Suppressor macrophage treated with lipopolysaccharide for 4 hours (primary cell): Measurements from ENCODE around the gene ACTR8.
A peak's percentile ranks its signal among the peaks of the same experiment; 100 is the strongest.

Experiments
- DNase-seq: peaks from one replicate; pipeline ENCODE4 v3.0.0-alpha.2; 2020

Gene ACTR8

GRCh38 chr3:53833700-53834099, 48.3 kb downstream of the ACTR8 start:
- no peak for DNase-seq

- DNase-seq = no peak
Observed at GRCh38 chr3:53833053-53833645, 48.8 kb downstream of the ACTR8 start.

- DNase-seq = no peak
Observed at GRCh38 chr3:53830944-53831343, 51.0 kb downstream of the ACTR8 start.

- no peak for DNase-seq
Observed at GRCh38 chr3:53829605-53830004, 52.3 kb downstream of the ACTR8 start.

- peak; percentile 38 for DNase-seq
Observed at GRCh38 chr3:53828581-53828980, 53.4 kb downstream of the ACTR8 start.

- no peak for DNase-seq
Observed at GRCh38 chr3:53826048-53826447, 55.9 kb downstream of the ACTR8 start.

GRCh38 chr3:53824795-53825194, 57.2 kb downstream of the ACTR8 start:
- no peak for DNase-seq

- no peak for DNase-seq
Observed at GRCh38 chr3:53823956-53824657, 57.8 kb downstream of the ACTR8 start.

- DNase-seq = no peak
Observed at GRCh38 chr3:53823026-53823955, 58.7 kb downstream of the ACTR8 start.

- DNase-seq = no peak
Observed at GRCh38 chr3:53822331-53822741, 59.6 kb downstream of the ACTR8 start.

GRCh38 chr3:53821631-53822121, 60.3 kb downstream of the ACTR8 start:
- DNase-seq = no peak

GRCh38 chr3:53820756-53821580, 61.0 kb downstream of the ACTR8 start:
- no peak for DNase-seq

- no peak for DNase-seq
Observed at GRCh38 chr3:53820084-53820483, 61.9 kb downstream of the ACTR8 start.

- no peak for DNase-seq
Observed at GRCh38 chr3:53819163-53819868, 62.6 kb downstream of the ACTR8 start.

- no peak for DNase-seq
Observed at GRCh38 chr3:53818221-53819162, 63.5 kb downstream of the ACTR8 start.

- no peak for DNase-seq
Observed at GRCh38 chr3:53817809-53818208, 64.1 kb downstream of the ACTR8 start.

GRCh38 chr3:53817211-53817610, 64.7 kb downstream of the ACTR8 start:
- DNase-seq = no peak
